Ectodermal cell (in vitro differentiated cells): ENCODE results near the gene PGS1. TPM values are rescaled to one million over a fixed set of nuclear protein-coding genes. Genes with fewer than 3 reads are reported as not detected.
"Not testable (repeated sequence)": the region's sequence is repeated elsewhere in the genome, so short reads cannot be mapped to it uniquely, and the experiment has no call there.

Experiments used
- H3K27ac ChIP-seq: 2 replicates; pipeline ENCODE4 v1.7.0; 2013; ENCODE audit warnings: mild to moderate bottlenecking, low read depth, low read length; ENCODE audit not compliant: insufficient read depth, poor library complexity, severe bottlenecking
- H3K27me3 ChIP-seq: 2 replicates; pipeline ENCODE4 v1.7.0; 2013; ENCODE audit warnings: mild to moderate bottlenecking, low read length; ENCODE audit not compliant: insufficient read depth, control insufficient read depth, poor library complexity, severe bottlenecking
- H3K36me3 ChIP-seq: one replicate; pipeline ENCODE4 v1.7.0; 2013; ENCODE audit warnings: low read length; ENCODE audit not compliant: control insufficient read depth, insufficient read depth
- H3K4me1 ChIP-seq: one replicate; pipeline ENCODE4 v1.7.0; 2013; ENCODE audit warnings: low read length; ENCODE audit not compliant: control insufficient read depth, insufficient read depth
- H3K4me3 ChIP-seq: 2 replicates; pipeline ENCODE4 v1.7.0; 2013; ENCODE audit warnings: low read depth, low read length, control low read depth; ENCODE audit not compliant: insufficient read depth
- H3K9me3 ChIP-seq: 2 replicates; pipeline ENCODE4 v1.7.0; 2013; ENCODE audit warnings: mild to moderate bottlenecking, low read length, moderate library complexity; ENCODE audit not compliant: control insufficient read depth
- WGBS, 2 experiments: methylation state at CpG; one replicate each; pipeline ENCODE4 v1.1.7; 2013; ENCODE audit warnings: missing lambda C conversion rate in 2 of 2; 5-methylcytosine and 5-hydroxymethylcytosine counted together
- polyA plus RNA-seq, 4 experiments: library from polyadenylated mRNA; stranded (reverse); fragments of 50-300 nt; gene quantifications; one replicate each; pipeline ENCODE4 v1.2.3, GENCODE V29; 2013

Gene PGS1
- polyA plus RNA-seq (2013, experiment 1 of 4), result 52.4 TPM
- 50.4 TPM for polyA plus RNA-seq (2013, experiment 2 of 4)
- polyA plus RNA-seq (2013, experiment 3 of 4), result 33.8 TPM
- polyA plus RNA-seq (2013, experiment 4 of 4), result 36.0 TPM

- Histone ChIP-seq H3K9me3 (no peaks in the 10 kb centered on the region), H3K27ac (peak within 1 kb of the TSS; percentile 39), H3K27me3 (no peaks in the 10 kb centered on the region), H3K4me1 (peaks cover 33% of the 10 kb centered on the region), H3K36me3 (no peaks in the 10 kb centered on the region), H3K4me3 (peak within 1 kb of the TSS; percentile 97)
- WGBS, 2 experiments, result 9% methylated on average over 89 of the region's 89 CpGs
Observed at GRCh38 chr17:78378225-78379130, at the start of gene PGS1. PGS1 (plus strand) TSS chr17:78378649; CDS start chr17:78378666, 17 bp downstream.

GRCh38 chr17:78329263-78330059 lies 49.0 kb upstream of the PGS1 start:
- no peak overlapping the region for H3K27ac ChIP-seq
- 87 to 88% methylated on average over 16 of the region's 16 CpGs for WGBS, 2 experiments

GRCh38 chr17:78330570-78331224 lies 47.8 kb upstream of the PGS1 start:
- Histone ChIP-seq H3K27ac (no peak overlapping the region), H3K27me3 (no peaks in the 10 kb centered on the region), H3K4me3 (no peak overlapping the region), H3K36me3 (no peaks in the 10 kb centered on the region), H3K9me3 (no peaks in the 10 kb centered on the region), H3K4me1 (peaks cover 3% of the 10 kb centered on the region)
- 86 to 87% methylated on average over 13 of the region's 13 CpGs for WGBS, 2 experiments

More at GRCh38 chr17:78329263-78330059, 49.0 kb upstream of the PGS1 start:
- Histone ChIP-seq H3K9me3 (no peaks in the 10 kb centered on the region), H3K4me1 (peaks cover 15% of the 10 kb centered on the region), H3K27me3 (no peaks in the 10 kb centered on the region), H3K4me3 (no peak overlapping the region), H3K36me3 (no peaks in the 10 kb centered on the region)

GRCh38 chr17:78331355-78331754 lies 47.1 kb upstream of the PGS1 start:
- H3K27ac ChIP-seq, H3K4me3 ChIP-seq, H3K36me3 ChIP-seq, H3K4me1 ChIP-seq, H3K27me3 ChIP-seq, H3K9me3 ChIP-seq: not testable (repeated sequence)
- WGBS, 2 experiments, result 95 to 96% methylated on average over 12 of the region's 12 CpGs

- Histone ChIP-seq H3K36me3 (no peaks in the 10 kb centered on the region), H3K27ac (no peak overlapping the region), H3K4me1 (no peaks in the 10 kb centered on the region), H3K4me3 (no peak overlapping the region), H3K27me3 (no peaks in the 10 kb centered on the region), H3K9me3 (no peaks in the 10 kb centered on the region)
- WGBS, 2 experiments, result 93 to 96% methylated on average over 4 of the region's 4 CpGs
Observed at GRCh38 chr17:78332991-78333390, 45.5 kb upstream of the PGS1 start.

GRCh38 chr17:78335209-78335608 lies 43.2 kb upstream of the PGS1 start:
- Histone ChIP-seq H3K27ac (no peak overlapping the region), H3K4me3 (no peak overlapping the region), H3K27me3 (peaks cover 6% of the 10 kb centered on the region), H3K4me1 (no peaks in the 10 kb centered on the region), H3K9me3 (no peaks in the 10 kb centered on the region), H3K36me3 (no peaks in the 10 kb centered on the region)
- WGBS, 2 experiments, result 81% methylated on average over 11 of the region's 11 CpGs

GRCh38 chr17:78337244-78338109 lies 41.0 kb upstream of the PGS1 start:
- Histone ChIP-seq H3K4me1 (peaks cover under 1% of the 10 kb centered on the region), H3K36me3 (no peaks in the 10 kb centered on the region), H3K27me3 (peaks cover 28% of the 10 kb centered on the region), H3K4me3 (no peak overlapping the region), H3K9me3 (no peaks in the 10 kb centered on the region), H3K27ac (no peak overlapping the region)
- WGBS, 2 experiments, result 78 to 85% methylated on average over 19 of the region's 19 CpGs

GRCh38 chr17:78338486-78339259 lies 39.8 kb upstream of the PGS1 start:
- peaks cover 11% of the 10 kb centered on the region for H3K4me1 ChIP-seq
- no peaks in the 10 kb centered on the region for H3K9me3 ChIP-seq
- no peak overlapping the region for H3K4me3 ChIP-seq
- 71 to 74% methylated on average over 11 of the region's 11 CpGs for WGBS, 2 experiments
- H3K27me3 ChIP-seq, result peaks cover 38% of the 10 kb centered on the region
- no peaks in the 10 kb centered on the region for H3K36me3 ChIP-seq
- no peak overlapping the region for H3K27ac ChIP-seq
